Measurements from ENCODE around the gene VPS45. TPM values are rescaled to one million over a fixed set of nuclear protein-coding genes. Genes with fewer than 3 reads are reported as not detected.

The VPS45 gene
- total and polyA plus RNA-seq, 2 of the 8 experiments (the other 6 are each of a cell fraction or from before 2014, with no cell fraction given), result 19.1 to 27.6 TPM

GRCh38 chr1:150115121-150115520 lies 47.5 kb downstream of the VPS45 start:
- Histone ChIP-seq H3K27me3 (replicated peaks in 1 of 4; ENCODE audit: control insufficient read depth in 3 of 4, extremely low read depth in 1 of 4, insufficient read depth in 3 of 4, low read length in 3 of 4) (no peaks in the 10 kb centered on the region), H3K9me3 (ENCODE audit: insufficient read depth in 2 of 2, low read depth in 1 of 2, low read length in 1 of 2) (peaks cover 2 to 4% of the 10 kb centered on the region in 2 experiments; a peak in 1 of 4 replicates), H3K79me1 (ENCODE audit: low read depth, low read length) (no peaks in the 10 kb centered on the region), H4K20me1 (replicated peaks in 1 of 2; ENCODE audit: control insufficient read depth in 1 of 2, insufficient read depth in 2 of 2, low read length in 2 of 2) (no peaks in the 10 kb centered on the region), H3K18ac (ENCODE audit: extremely low read depth, low read length) (no peak overlapping the region), H3K9ac (replicated peaks in 1 of 4; ENCODE audit: extremely low read depth in 1 of 4, low read depth in 3 of 4, low read length in 3 of 4) (no peak overlapping the region), H3K4me1 (replicated peaks in 1 of 4; ENCODE audit: control insufficient read depth in 3 of 4, insufficient read depth in 4 of 4, low read length in 3 of 4) (no peaks in the 10 kb centered on the region), H2BK20ac (ENCODE audit: low read length) (no peak overlapping the region), H4K8ac (ENCODE audit: extremely low read depth, insufficient read depth, low read length) (no peak overlapping the region), H3K4ac (replicated peaks; ENCODE audit: insufficient read length, low read depth, low read length) (no peak overlapping the region), H3K23me2 (ENCODE audit: low read depth, low read length) (no peaks in the 10 kb centered on the region), H2BK12ac (ENCODE audit: low read depth, low read length) (no peak overlapping the region), H4K91ac (replicated peaks; ENCODE audit: insufficient read length, low read length) (no peak overlapping the region), H2AK5ac (ENCODE audit: low read depth, low read length) (no peak overlapping the region), H3K79me2 (ENCODE audit: control insufficient read depth in 1 of 2, insufficient read depth in 2 of 2, low read length in 2 of 2) (no peaks in the 10 kb centered on the region), H2BK5ac (ENCODE audit: low read depth, low read length) (no peak overlapping the region), H4K5ac (ENCODE audit: insufficient read length, low read depth, low read length) (no peak overlapping the region), H3K4me2 (ENCODE audit: insufficient read depth in 1 of 2, low read depth in 2 of 2, low read length in 2 of 2) (no peak overlapping the region), H3K56ac (replicated peaks; ENCODE audit: insufficient read length, low read depth, low read length) (no peak overlapping the region), H2AFZ (ENCODE audit: low read length) (no peak overlapping the region), H2BK120ac (replicated peaks; ENCODE audit: low read depth, low read length) (no peak overlapping the region), H3K23ac (ENCODE audit: insufficient read length) (no peak overlapping the region), H3K14ac (ENCODE audit: insufficient read length) (no peak overlapping the region), H3K27ac (ENCODE audit: low read depth, low read length) (no peak overlapping the region), H3K36me3 (ENCODE audit: control insufficient read depth in 2 of 4, insufficient read depth in 4 of 4, low read length in 3 of 4) (peaks cover 0 to 4% (median 0%) of the 10 kb centered on the region in 4 experiments; a peak in 1 of 8 replicates), H3K4me3 (ENCODE audit: extremely low read depth in 1 of 4, insufficient read depth in 2 of 4, low read depth in 3 of 4, low read length in 4 of 4) (no peak overlapping the region), H2BK15ac (ENCODE audit: low read length) (no peak overlapping the region)
- ChIA-PET CTCF (ENCODE audit: partially characterized antibody) (interaction anchor here (3.3 kb wide), 1 partner anchor 54 kb away, joined by 12 read pairs; no protein-coding TSS in a partner anchor), POLR2A (ENCODE audit: partially characterized antibody) (interaction anchor here (0.5 kb wide), 1 partner anchor 51 kb away, joined by 4 read pairs; no protein-coding TSS in a partner anchor)
- WGBS, 2 experiments (ENCODE audit: extremely low coverage in 1 of 2, insufficient coverage in 1 of 2, insufficient read length in 1 of 2, insufficient replicate concordance in 2 of 2, low coverage in 1 of 2, low lambda C conversion rate in 2 of 2, missing lambda C conversion rate in 1 of 2), result 68% methylated on average over 1 of the region's 1 CpG; no CpG with 5 or more reads in 1 of the 2 experiments
- no peak for TF ChIP-seq TBP (IDR thresholded peaks at IDR 0.05; ENCODE audit: low read depth, low read length)
- no peak for TF ChIP-seq CBX8 (IDR thresholded peaks at IDR 0.05; ENCODE audit: borderline replicate concordance, low read depth, low read length)
- no peak for TF ChIP-seq SP4 (IDR thresholded peaks at IDR 0.05; ENCODE audit: low read length)
- no peak for TF ChIP-seq JUND (IDR thresholded peaks at IDR 0.05; ENCODE audit: low read length)
- no peak for TF ChIP-seq KDM1A (IDR thresholded peaks at IDR 0.05; ENCODE audit: borderline replicate concordance, low read length)
- TF ChIP-seq FOSL1 (IDR thresholded peaks at IDR 0.05; ENCODE audit: insufficient read depth, low read depth, low read length), result no peak
- TF ChIP-seq BCL11A (IDR thresholded peaks at IDR 0.05; ENCODE audit: low read depth in 2 of 2, low read length in 2 of 2), result no peak
- TF ChIP-seq ZNF274 (IDR thresholded peaks at IDR 0.05; ENCODE audit: borderline replicate concordance, extremely low read depth, low read length), result no peak
- no peak for TF ChIP-seq EZH2 (IDR thresholded peaks at IDR 0.05; ENCODE audit: low read depth, low read length, severe bottlenecking)
- no peak for TF ChIP-seq HDAC2 (IDR thresholded peaks at IDR 0.05; ENCODE audit: borderline replicate concordance in 1 of 2, low read depth in 2 of 2, low read length in 2 of 2)
- no peak for TF ChIP-seq CREB1 (IDR thresholded peaks at IDR 0.05)
- TF ChIP-seq EP300 (IDR thresholded peaks at IDR 0.05; ENCODE audit: borderline replicate concordance in 1 of 2, low read depth in 2 of 2, low read length in 2 of 2), result no peak
- TF ChIP-seq SRF (IDR thresholded peaks at IDR 0.05; ENCODE audit: low read depth, low read length), result no peak
- DNase-seq (ENCODE audit: low read depth in 1 of 2, low spot score in 2 of 2) (no peak), FAIRE-seq (no peak)

Measured in H1 (cell line).